Lower leg skin (tissue), 4 donors: ENCODE measurements around the gene NOL4L. TPM values are rescaled to one million over a fixed set of nuclear protein-coding genes. Genes with fewer than 3 reads are reported as not detected.

Source experiments
- DNase-seq, 2 donors: peaks; one replicate each; pipeline ENCODE4 v3.0.0-alpha.2; 2019; ENCODE audit warnings: low spot score in 2 of 2
- H3K4me3 ChIP-seq: fragments of 200-600 bp; sonication (generic); 2 replicates; pipeline ENCODE4 v1.5.1; 2017; ENCODE audit warnings: mild to moderate bottlenecking, low read depth; ENCODE audit not compliant: poor library complexity, severe bottlenecking
- CTCF ChIP-seq, 3 donors: fragments of 450-650 bp; IDR thresholded peaks; one replicate each; pipeline ENCODE4 v1.5.1; 2016; ENCODE audit warnings: antibody characterized with exemption in 3 of 3, mild to moderate bottlenecking in 3 of 3, moderate library complexity in 2 of 3
- POLR2A ChIP-seq, 2 donors: fragments of 450-650 bp; IDR thresholded peaks; one replicate each; pipeline ENCODE4 v1.6.1; 2016 to 2017; ENCODE audit warnings: antibody characterized with exemption in 2 of 2, mild to moderate bottlenecking in 1 of 2, moderate library complexity in 1 of 2
- WGBS, 2 donors: methylation state at CpG; one replicate each; pipeline ENCODE4 v1.1.5; 2018; 5-methylcytosine and 5-hydroxymethylcytosine counted together
- intact Hi-C: fragments of 100-400 bp; cut with DNase I; formaldehyde crosslinking; loops from one replicate; pipeline ENCODE4 v1.15.0; 2023; ENCODE audit warnings: low total_unique reads
- total RNA-seq, 4 donors: library from RNA; depleted of rRNA; stranded (reverse); fragments of >200 nt; gene quantifications; one replicate each; pipeline ENCODE4 v1.1.0, GENCODE V29; 2016

Gene NOL4L
- total RNA-seq, 4 donors from 2014 or later: 4.6 to 10.4 (median 7.0) TPM

DNA sequence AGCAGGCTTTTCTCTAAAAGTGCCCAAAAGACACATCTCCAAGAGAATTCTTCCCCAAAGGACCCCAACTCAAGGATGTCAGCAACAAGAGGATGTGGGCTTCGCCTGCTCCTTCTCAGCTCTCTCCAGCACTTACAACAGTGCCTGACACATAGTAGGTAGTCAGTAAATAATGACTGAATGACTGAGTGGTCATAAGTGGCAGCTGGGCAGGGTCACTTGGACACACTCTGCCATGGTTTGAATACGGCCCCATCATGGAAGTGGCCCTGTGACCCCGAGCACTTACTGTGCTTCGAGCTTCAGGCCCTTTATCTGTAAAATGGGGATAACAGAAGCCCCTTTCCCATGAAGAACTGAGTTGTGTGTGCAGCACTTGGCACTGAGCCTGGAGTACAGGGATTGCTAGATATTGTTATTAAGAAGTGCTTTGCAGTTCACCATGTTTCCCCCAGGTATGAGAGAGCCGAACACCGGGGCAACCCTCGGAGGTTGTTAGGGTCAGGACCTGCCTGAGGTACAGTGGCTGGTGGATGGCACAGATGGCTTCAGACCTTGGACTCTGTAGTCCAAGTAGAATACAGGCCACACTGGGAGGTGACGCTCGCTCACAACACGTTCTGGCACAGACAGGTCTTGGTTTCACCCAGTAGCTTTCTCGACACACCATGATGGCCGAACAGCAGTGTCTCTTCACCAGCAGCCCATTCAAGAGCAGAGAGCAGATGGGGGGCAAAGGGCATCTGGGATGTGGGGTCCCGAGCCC, 56.0 kb downstream of the NOL4L start:
- WGBS, 2 donors: 94 to 96% methylated on average over 12 to 13 of the region's 13 CpGs
- intact Hi-C loops: no loop called here
- DNase-seq: no peak
- no peak overlapping the region for H3K4me3 ChIP-seq
- no peak for TF ChIP-seq POLR2A (IDR thresholded peaks at IDR 0.05)
- TF ChIP-seq CTCF (IDR thresholded peaks at IDR 0.05): no peak

GRCh38 chr20:32528171-32528891, 56.8 kb downstream of the NOL4L start:
- intact Hi-C loops: no loop called here
- TF ChIP-seq CTCF (IDR thresholded peaks at IDR 0.05) (no peak), POLR2A (IDR thresholded peaks at IDR 0.05) (no peak)
- no peak for DNase-seq
- no peak overlapping the region for H3K4me3 ChIP-seq
- WGBS, 2 donors: 45 to 49% methylated on average over 27 of the region's 27 CpGs

- H3K4me3 ChIP-seq: no peak overlapping the region
- WGBS, 2 donors: 24 to 35% methylated on average over 17 to 24 of the region's 24 CpGs
- no peak for DNase-seq
- intact Hi-C loops: no loop called here
- no peak for TF ChIP-seq CTCF (IDR thresholded peaks at IDR 0.05)
- TF ChIP-seq POLR2A (IDR thresholded peaks at IDR 0.05): no peak
Observed at GRCh38 chr20:32527447-32528055, 57.6 kb downstream of the NOL4L start.

DNA sequence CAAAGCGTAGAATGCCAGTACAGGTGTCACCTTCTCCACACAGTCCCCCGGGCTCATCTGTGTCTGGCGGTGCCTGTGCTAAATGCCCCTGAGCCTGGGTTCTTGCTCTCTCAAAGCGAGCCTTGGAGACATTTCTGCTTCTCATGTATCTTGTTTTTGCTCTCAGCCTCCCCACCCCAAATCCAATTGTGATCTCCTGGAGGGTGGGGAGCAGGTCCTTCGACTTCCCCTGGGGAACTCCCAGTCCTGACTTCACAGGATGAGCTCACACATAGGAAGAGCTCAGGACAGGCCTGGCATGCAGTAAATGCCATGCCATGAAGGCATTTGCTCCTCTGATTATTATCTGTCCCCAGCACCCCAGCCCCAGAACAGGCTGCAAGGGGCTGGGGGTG, 58.1 kb downstream of the NOL4L start:
- TF ChIP-seq POLR2A (IDR thresholded peaks at IDR 0.05): no peak
- intact Hi-C loops: no loop called here

DNA sequence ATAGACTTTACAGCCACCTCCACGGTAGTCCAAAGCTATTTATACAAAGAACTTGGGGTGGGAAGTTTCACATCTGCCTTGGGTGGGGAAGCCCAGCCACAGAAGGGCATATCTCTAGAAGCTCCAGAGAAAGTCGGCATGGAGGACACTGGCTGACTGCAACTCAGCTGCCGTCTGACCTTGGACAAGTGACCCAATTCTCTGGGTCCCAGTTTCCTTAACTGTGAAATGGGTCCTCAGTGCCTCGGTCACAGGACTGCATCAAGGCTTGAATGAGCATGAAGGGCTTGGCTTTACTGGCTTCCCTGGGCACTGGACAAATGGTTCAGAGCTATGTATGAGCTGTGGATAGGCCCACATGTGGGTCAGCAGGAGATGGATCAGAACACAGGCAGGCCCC, 58.6 kb downstream of the NOL4L start:
- intact Hi-C loops: no loop called here
- no peak for TF ChIP-seq POLR2A (IDR thresholded peaks at IDR 0.05)
- TF ChIP-seq CTCF (IDR thresholded peaks at IDR 0.05): no peak
- WGBS, 2 donors: 68 to 96% methylated on average over 4 of the region's 4 CpGs
- DNase-seq: no peak
- H3K4me3 ChIP-seq: no peak overlapping the region

More for the DNA sequence above, 58.1 kb downstream of the NOL4L start:
- no peak overlapping the region for H3K4me3 ChIP-seq
- 81 to 84% methylated on average over 5 of the region's 5 CpGs for WGBS, 2 donors
- no peak for DNase-seq

DNA sequence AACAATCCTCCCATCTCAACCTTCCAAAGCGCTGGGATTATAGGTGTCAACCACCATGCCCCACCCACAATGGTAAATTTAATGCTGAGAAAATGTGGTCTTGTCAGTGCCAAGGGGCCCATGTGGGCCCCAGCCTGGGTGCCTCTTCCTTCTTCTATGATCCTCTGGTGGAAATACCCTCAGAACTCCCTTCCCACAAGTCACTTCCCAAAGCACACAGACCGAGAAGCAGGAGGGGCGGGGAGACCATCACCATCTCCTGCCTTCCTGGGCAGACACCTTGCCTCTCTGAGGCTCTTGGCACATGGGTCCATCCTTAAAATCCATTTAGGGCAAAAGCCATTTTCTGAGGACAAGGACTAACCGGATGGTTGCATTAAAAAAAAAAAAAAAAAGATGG, 59.0 kb downstream of the NOL4L start:
- H3K4me3 ChIP-seq: no peak overlapping the region
- intact Hi-C loops: no loop called here
- DNase-seq: no peak
- 92 to 93% methylated on average over 4 of the region's 4 CpGs for WGBS, 2 donors
- no peak for TF ChIP-seq POLR2A (IDR thresholded peaks at IDR 0.05)
- no peak for TF ChIP-seq CTCF (IDR thresholded peaks at IDR 0.05)
